Epithelial cell of proximal tubule (primary cell): ENCODE data around the gene ZNF280B. TPM values are rescaled to one million over a fixed set of nuclear protein-coding genes. Genes with fewer than 3 reads are reported as not detected.

ENCODE experiments used
- DNase-seq: peaks from one replicate; pipeline ENCODE4 v3.0.0-alpha.2; 2011; ENCODE audit warnings: low read depth
- H3K4me3 ChIP-seq: 2 replicates; pipeline ENCODE4 v1.5.1; 2011; ENCODE audit warnings: low read depth, mild to moderate bottlenecking, low read length
- CTCF ChIP-seq: conservative IDR thresholded peaks from 2 replicates; pipeline ENCODE4 v1.5.1; 2012; ENCODE audit warnings: low read depth, mild to moderate bottlenecking, low read length
- total RNA-seq: library from RNA; depleted of rRNA; stranded (reverse); fragments of >200 nt; gene quantifications from 2 replicates; pipeline ENCODE4 v1.2.3, GENCODE V29; 2015

Gene ZNF280B, protein sequence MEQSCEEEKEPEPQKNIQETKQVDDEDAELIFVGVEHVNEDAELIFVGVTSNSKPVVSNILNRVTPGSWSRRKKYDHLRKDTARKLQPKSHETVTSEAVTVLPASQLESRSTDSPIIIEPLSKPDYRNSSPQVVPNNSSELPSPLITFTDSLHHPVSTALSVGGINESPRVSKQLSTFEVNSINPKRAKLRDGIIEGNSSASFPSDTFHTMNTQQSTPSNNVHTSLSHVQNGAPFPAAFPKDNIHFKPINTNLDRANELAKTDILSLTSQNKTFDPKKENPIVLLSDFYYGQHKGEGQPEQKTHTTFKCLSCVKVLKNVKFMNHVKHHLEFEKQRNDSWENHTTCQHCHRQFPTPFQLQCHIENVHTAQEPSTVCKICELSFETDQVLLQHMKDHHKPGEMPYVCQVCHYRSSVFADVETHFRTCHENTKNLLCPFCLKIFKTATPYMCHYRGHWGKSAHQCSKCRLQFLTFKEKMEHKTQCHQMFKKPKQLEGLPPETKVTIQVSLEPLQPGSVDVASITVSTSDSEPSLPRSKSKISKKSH
- 2.4 and 3.3 TPM in 2 replicates for total RNA-seq

DNA sequence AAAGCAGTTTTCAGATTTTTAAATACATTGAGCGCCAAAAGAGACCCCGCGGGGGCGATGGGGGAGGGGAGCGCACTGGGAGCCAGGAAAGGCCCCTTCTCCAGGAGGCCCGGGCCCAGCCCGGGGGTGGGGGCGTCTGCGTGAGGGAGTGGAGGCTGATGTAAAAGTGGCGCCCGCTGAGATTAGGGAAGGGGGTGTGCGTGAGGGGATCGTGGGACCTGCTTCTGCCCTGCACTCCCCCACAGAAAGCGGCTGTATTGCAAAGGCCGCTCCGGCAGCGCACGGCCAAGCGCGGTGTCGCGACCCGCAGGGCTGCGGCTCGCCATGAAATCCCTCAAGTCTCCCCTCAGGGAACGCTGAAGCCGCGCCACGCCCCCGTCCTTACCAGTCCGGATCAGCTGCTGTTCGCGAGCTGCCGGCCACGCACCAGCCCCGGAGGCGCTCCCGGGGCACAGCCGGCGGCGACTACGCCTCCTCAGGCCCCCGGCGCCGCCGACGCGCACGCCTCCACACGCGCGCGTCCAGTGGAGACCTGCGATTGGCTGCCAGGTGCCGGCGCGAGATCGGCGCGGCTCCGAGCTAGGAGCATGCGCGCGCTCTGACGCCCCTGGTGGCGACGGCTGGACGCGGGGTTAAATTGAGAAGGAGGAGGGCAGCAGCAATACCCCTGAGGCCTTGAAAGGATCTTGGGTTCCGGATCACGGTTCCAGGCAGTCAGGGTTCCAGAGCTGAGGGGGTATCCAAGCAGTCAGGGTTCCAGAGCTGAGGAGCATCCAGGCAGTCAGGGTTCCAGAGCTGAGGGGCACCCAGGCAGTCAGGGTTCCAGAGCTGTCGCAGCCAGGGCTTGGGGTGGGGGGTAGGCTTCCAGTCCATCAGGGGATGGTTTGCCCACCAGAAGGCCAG, at the start of gene ZNF280B:
ZNF280B (minus strand) TSS at position 469 of the 903 bp plus-strand sequence. CDS start 19,344 bp downstream, outside the sequence.
- peak; percentile 67 for TF ChIP-seq CTCF
- no peak for DNase-seq
- H3K4me3 ChIP-seq = peak within 1 kb of the TSS; percentile 77

GRCh38 chr22:22556995-22557925, 48.7 kb upstream of the ZNF280B start:
- H3K4me3 ChIP-seq = no peak overlapping the region
- TF ChIP-seq CTCF = no peak
- DNase-seq = no peak

DNA sequence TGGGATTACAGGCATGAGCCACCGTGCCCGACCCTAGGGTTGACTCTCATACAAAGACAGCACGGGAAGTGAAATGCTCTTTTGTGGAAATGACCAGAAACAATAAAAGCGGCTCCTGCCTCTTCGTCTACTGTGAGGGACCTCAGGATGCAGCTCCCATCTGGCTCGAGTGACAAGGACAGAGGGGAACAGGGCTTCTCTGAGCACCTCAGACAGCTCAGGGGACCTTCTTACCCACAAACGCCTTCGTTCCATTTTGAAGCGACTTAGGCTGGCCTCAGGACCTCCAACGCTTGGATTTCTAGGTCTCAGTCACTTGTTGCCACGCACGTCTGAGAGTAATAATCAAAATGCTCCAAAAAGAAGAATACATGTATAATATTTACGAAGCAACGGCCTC, 48.0 kb upstream of the ZNF280B start:
- DNase-seq = no peak
- TF ChIP-seq CTCF = no peak
- H3K4me3 ChIP-seq = no peak overlapping the region

- no peak for TF ChIP-seq CTCF
- DNase-seq = no peak
Observed at GRCh38 chr22:22555596-22555995, 47.1 kb upstream of the ZNF280B start.

DNA sequence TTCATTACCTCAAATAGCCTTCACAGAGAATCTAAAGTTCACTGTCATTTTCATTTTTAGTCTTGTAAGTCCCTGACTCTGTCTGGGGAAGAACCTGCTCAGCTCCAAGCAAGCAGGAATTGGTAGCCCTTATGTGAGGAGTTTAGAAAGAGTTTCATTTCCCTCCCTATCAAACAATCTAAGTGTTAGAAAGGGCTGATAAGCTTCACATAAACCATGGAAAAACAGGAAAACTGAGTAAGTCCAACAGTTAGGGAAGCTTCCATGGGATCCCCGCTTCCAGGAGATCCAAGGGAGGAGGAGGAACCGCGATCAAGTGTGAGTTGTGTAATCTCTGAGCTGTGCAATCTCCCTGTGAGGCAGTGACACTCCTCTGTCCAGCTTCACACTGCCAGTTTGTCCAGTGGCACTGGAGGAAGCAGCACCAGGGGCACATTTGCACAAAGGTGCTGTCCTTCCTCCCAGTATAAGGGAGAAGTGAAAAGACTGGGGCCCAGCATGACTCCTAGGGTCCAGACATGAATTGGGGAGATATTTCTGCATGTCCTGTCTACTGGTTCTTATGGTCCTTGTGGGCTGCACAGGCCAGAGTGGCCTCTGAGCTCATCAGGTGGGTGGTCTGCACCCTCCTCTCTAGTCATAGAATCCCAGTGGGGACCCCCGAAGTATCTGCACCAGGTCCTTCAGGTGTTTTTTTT, 46.2 kb upstream of the ZNF280B start:
- TF ChIP-seq CTCF = no peak
- no peak overlapping the region for H3K4me3 ChIP-seq
- DNase-seq = no peak

More at GRCh38 chr22:22555596-22555995, 47.1 kb upstream of the ZNF280B start:
- no peak overlapping the region for H3K4me3 ChIP-seq
